H1 (cell line): ENCODE measurements around the gene FBXO39. TPM values are rescaled to one million over a fixed set of nuclear protein-coding genes. Genes with fewer than 3 reads are reported as not detected.
A peak's percentile ranks its signal among the peaks of the same experiment; 100 is the strongest.

ENCODE experiments used
- CTCF ChIA-PET: fragments of 300-600 bp; sonication (Branson Sonifier 250); formaldehyde crosslinking; loops from one replicate; lab custom pipeline; 2021; ENCODE audit not compliant: partially characterized antibody; lab: Charles Lee
- POLR2A ChIA-PET: fragments of 300-600 bp; sonication (Branson Sonifier 250); formaldehyde crosslinking; loops from one replicate; lab custom pipeline; 2021; ENCODE audit warnings: inconsistent platforms; ENCODE audit not compliant: partially characterized antibody; lab: Charles Lee
- DNase-seq, 2 experiments: peaks; one replicate each; pipeline versions ENCODE4 v3.0.0 to v3.0.0-alpha.2; 2010 to 2022; ENCODE audit warnings: low spot score in 2 of 2, low read depth in 1 of 2, mixed read lengths in 1 of 2
- FAIRE-seq: peaks from 2 replicates; lab custom pipeline; 2011; peaks lifted over from hg19 to GRCh38; lab: Jason Lieb, UNC
- H2AFZ ChIP-seq: 2 replicates; pipeline ENCODE4 v1.8.1; 2012; ENCODE audit warnings: low read length, inconsistent platforms
- H2AK5ac ChIP-seq: 2 replicates; pipeline ENCODE4 v1.6.1; 2013; ENCODE audit warnings: low read depth, low read length
- H2BK120ac ChIP-seq: replicated peaks from 2 replicates; pipeline ENCODE3; 2013; ENCODE audit warnings: low read depth, low read length, inconsistent platforms
- H2BK12ac ChIP-seq: 2 replicates; pipeline ENCODE4 v1.6.1; 2013; ENCODE audit warnings: low read depth, low read length
- H2BK15ac ChIP-seq: 2 replicates; pipeline ENCODE4 v1.6.1; 2013; ENCODE audit warnings: low read length
- H2BK20ac ChIP-seq: 2 replicates; pipeline ENCODE4 v1.6.1; 2013; ENCODE audit warnings: low read length
- H2BK5ac ChIP-seq: 2 replicates; pipeline ENCODE4 v1.6.1; 2013; ENCODE audit warnings: low read depth, low read length
- H3K14ac ChIP-seq: 2 replicates; pipeline ENCODE4 v1.6.1; 2013; ENCODE audit warnings: inconsistent platforms; ENCODE audit not compliant: insufficient read length
- H3K18ac ChIP-seq: 2 replicates; pipeline ENCODE4 v1.6.1; 2013; ENCODE audit warnings: low read length; ENCODE audit errors: extremely low read depth
- H3K23ac ChIP-seq: 2 replicates; pipeline ENCODE4 v1.6.1; 2013; ENCODE audit warnings: inconsistent platforms; ENCODE audit not compliant: insufficient read length
- H3K23me2 ChIP-seq: 2 replicates; pipeline ENCODE4 v1.6.1; 2013; ENCODE audit warnings: low read depth, low read length
- H3K27ac ChIP-seq: 2 replicates; pipeline ENCODE4 v1.6.1; 2011; ENCODE audit warnings: low read depth, low read length, inconsistent platforms
- H3K27me3 ChIP-seq, 4 experiments: replicated peaks in 1 of 4; 1 replicate in 1 of 4; 2 replicates in 3 of 4; pipeline versions ENCODE4 v1.6.1 to v1.8.1; 2011 to 2013; ENCODE audit warnings: low read length in 3 of 4, mild to moderate bottlenecking in 3 of 4, inconsistent platforms in 2 of 4, mixed read lengths in 2 of 4, moderate library complexity in 1 of 4; ENCODE audit not compliant: control insufficient read depth in 3 of 4, insufficient read depth in 3 of 4; ENCODE audit errors: extremely low read depth in 1 of 4
- H3K36me3 ChIP-seq, 4 experiments: 2 replicates each; pipeline versions ENCODE4 v1.6.1 to v1.8.1; 2011 to 2013; ENCODE audit warnings: mild to moderate bottlenecking in 4 of 4, low read length in 3 of 4, moderate library complexity in 2 of 4, control low read depth in 1 of 4, inconsistent platforms in 1 of 4; ENCODE audit not compliant: insufficient read depth in 4 of 4, control insufficient read depth in 2 of 4
- H3K4ac ChIP-seq: replicated peaks from 2 replicates; pipeline ENCODE3; 2013; ENCODE audit warnings: low read length, low read depth, mixed read lengths, inconsistent platforms; ENCODE audit not compliant: insufficient read length
- H3K4me1 ChIP-seq, 4 experiments: replicated peaks in 1 of 4; 1 replicate in 1 of 4; 2 replicates in 3 of 4; pipeline versions ENCODE4 v1.6.1 to v1.8.1; 2011 to 2013; ENCODE audit warnings: low read length in 3 of 4, inconsistent platforms in 2 of 4, mixed read lengths in 1 of 4; ENCODE audit not compliant: insufficient read depth in 4 of 4, control insufficient read depth in 3 of 4
- H3K4me2 ChIP-seq, 2 experiments: 2 replicates each; pipeline versions ENCODE4 v1.6.1 to v1.8.1; 2011 to 2013; ENCODE audit warnings: low read depth in 2 of 2, low read length in 2 of 2, control low read depth in 1 of 2, inconsistent platforms in 1 of 2, mild to moderate bottlenecking in 1 of 2; ENCODE audit not compliant: insufficient read depth in 1 of 2
- H3K4me3 ChIP-seq, 4 experiments: fragments of 200-600, 300-600 bp in 1 of 4; sonication (generic), shearing (Covaris generic), sonication (Bioruptor Twin) in 1 of 4; 2 replicates each; pipeline versions ENCODE4 v1.5.1 to v1.8.1; 2011 to 2016; ENCODE audit warnings: low read length in 4 of 4, low read depth in 3 of 4, control low read depth in 2 of 4, inconsistent platforms in 2 of 4, mild to moderate bottlenecking in 2 of 4, mixed read lengths in 1 of 4, moderate library complexity in 1 of 4; ENCODE audit not compliant: insufficient read depth in 2 of 4; ENCODE audit errors: extremely low read depth in 1 of 4
- H3K56ac ChIP-seq: replicated peaks from 2 replicates; pipeline ENCODE3; 2013; ENCODE audit warnings: low read depth, mild to moderate bottlenecking, mixed read lengths, low read length, inconsistent platforms; ENCODE audit not compliant: insufficient read length
- H3K79me1 ChIP-seq: 2 replicates; pipeline ENCODE4 v1.6.1; 2013; ENCODE audit warnings: low read depth, low read length, control low read depth
- H3K79me2 ChIP-seq, 2 experiments: 2 replicates each; pipeline versions ENCODE4 v1.6.1 to v1.8.1; 2012 to 2013; ENCODE audit warnings: low read length in 2 of 2, mild to moderate bottlenecking in 2 of 2, inconsistent platforms in 1 of 2; ENCODE audit not compliant: insufficient read depth in 2 of 2, control insufficient read depth in 1 of 2
- H3K9ac ChIP-seq, 4 experiments: replicated peaks in 1 of 4; 1 replicate in 1 of 4; 2 replicates in 3 of 4; pipeline versions ENCODE4 v1.6.1 to v1.8.1; 2011 to 2013; ENCODE audit warnings: low read depth in 3 of 4, low read length in 3 of 4, control low read depth in 2 of 4, mild to moderate bottlenecking in 2 of 4, moderate library complexity in 2 of 4, inconsistent platforms in 1 of 4; ENCODE audit errors: extremely low read depth in 1 of 4
- H3K9me3 ChIP-seq, 2 experiments: 2 replicates each; pipeline versions ENCODE4 v1.6.1 to v1.8.1; 2012 to 2013; ENCODE audit warnings: mild to moderate bottlenecking in 2 of 2, moderate library complexity in 2 of 2, control low read depth in 1 of 2, inconsistent platforms in 1 of 2, low read depth in 1 of 2, low read length in 1 of 2, mixed read lengths in 1 of 2; ENCODE audit not compliant: insufficient read depth in 2 of 2
- H4K20me1 ChIP-seq, 2 experiments: replicated peaks in 1 of 2; 2 replicates each; pipeline versions ENCODE3 to v1.8.1; 2011 to 2013; ENCODE audit warnings: inconsistent platforms in 2 of 2, low read length in 2 of 2, mild to moderate bottlenecking in 1 of 2; ENCODE audit not compliant: insufficient read depth in 2 of 2, control insufficient read depth in 1 of 2
- H4K5ac ChIP-seq: 2 replicates; pipeline ENCODE4 v1.6.1; 2013; ENCODE audit warnings: low read length, low read depth, mixed read lengths, inconsistent platforms; ENCODE audit not compliant: insufficient read length
- H4K8ac ChIP-seq: 2 replicates; pipeline ENCODE4 v1.8.0; 2013; ENCODE audit warnings: mild to moderate bottlenecking, moderate library complexity, low read length, inconsistent platforms; ENCODE audit not compliant: insufficient read depth; ENCODE audit errors: extremely low read depth
- H4K91ac ChIP-seq: replicated peaks from 2 replicates; pipeline ENCODE3; 2013; ENCODE audit warnings: low read length, mixed read lengths, inconsistent platforms; ENCODE audit not compliant: insufficient read length
- ASH2L ChIP-seq: fragments of 200-600, 300-600 bp; sonication (generic); IDR thresholded peaks from one replicate; pipeline ENCODE4 v1.7.1; 2017; ENCODE audit warnings: low read length
- GTF2F1 ChIP-seq: IDR thresholded peaks from 2 replicates; pipeline ENCODE4 v1.6.1; 2012; ENCODE audit warnings: low read depth, low read length, improper control_type of control experiment, borderline replicate concordance
- HDAC2 ChIP-seq, 2 experiments: fragments of 300-600 bp in 1 of 2; sonication (generic) in 1 of 2; IDR thresholded peaks; 2 replicates each; pipeline ENCODE4 v1.6.1; 2011 to 2012; ENCODE audit warnings: low read depth in 2 of 2, low read length in 2 of 2, mild to moderate bottlenecking in 2 of 2, moderate library complexity in 2 of 2, borderline replicate concordance in 1 of 2, inconsistent platforms in 1 of 2
- KDM4A ChIP-seq: IDR thresholded peaks from one replicate; pipeline ENCODE4 v1.7.1; 2012; ENCODE audit warnings: low read depth, mild to moderate bottlenecking, moderate library complexity, low read length, inconsistent platforms; ENCODE audit not compliant: severe bottlenecking
- MAX ChIP-seq: IDR thresholded peaks from 2 replicates; pipeline ENCODE4 v1.6.1; 2012; ENCODE audit warnings: inconsistent platforms
- SIN3A ChIP-seq, 2 experiments: IDR thresholded peaks in 1 of 2; conservative IDR thresholded peaks in 1 of 2; 2 replicates each; pipeline ENCODE4 v1.6.1; 2011 to 2012; ENCODE audit warnings: low read length in 2 of 2, improper control_type of control experiment in 1 of 2, low read depth in 1 of 2, mild to moderate bottlenecking in 1 of 2
- SIX5 ChIP-seq: IDR thresholded peaks from 2 replicates; pipeline ENCODE4 v1.6.1; 2011; ENCODE audit warnings: mild to moderate bottlenecking, low read depth, low read length
- SP4 ChIP-seq: IDR thresholded peaks from 2 replicates; pipeline ENCODE4 v1.6.1; 2012; ENCODE audit warnings: low read length, inconsistent platforms
- TAF1 ChIP-seq: IDR thresholded peaks from 2 replicates; pipeline ENCODE4 v1.6.1; 2011; ENCODE audit warnings: mild to moderate bottlenecking, low read depth, low read length
- TAF7 ChIP-seq: optimal IDR thresholded peaks from 2 replicates; pipeline ENCODE3; 2011; ENCODE audit warnings: low read depth, mild to moderate bottlenecking, inconsistent platforms, low read length, moderate library complexity, borderline replicate concordance
- TEAD4 ChIP-seq: IDR thresholded peaks from 2 replicates; pipeline ENCODE4 v1.6.1; 2012; ENCODE audit warnings: low read depth, low read length, inconsistent platforms, mixed read lengths
- WGBS, 2 experiments: shearing (Covaris generic) in 1 of 2; methylation state at CpG; one replicate each; pipeline versions ENCODE4 v1.1.6 to v1.1.7; 2013 to 2015; ENCODE audit warnings: low lambda C conversion rate in 2 of 2, mixed read lengths in 2 of 2, inconsistent platforms in 1 of 2, low coverage in 1 of 2, missing lambda C conversion rate in 1 of 2; ENCODE audit not compliant: insufficient replicate concordance in 2 of 2, insufficient coverage in 1 of 2, insufficient read length in 1 of 2; ENCODE audit errors: extremely low coverage in 1 of 2, missing lambda C conversion rate in 1 of 2; 5-methylcytosine and 5-hydroxymethylcytosine counted together
- polyA plus RNA-seq, 7 experiments: library from polyadenylated mRNA; depleted of rRNA in 3 of 7; stranded (reverse) in 5 of 7; unstranded in 2 of 7; fragments of >200 nt in 5 of 7; fragments of 200-250 nt in 2 of 7; gene quantifications; 1 replicate in 5 of 7; 2 replicates in 1 of 7; 4 replicates in 1 of 7; pipeline versions ENCODE4 v1.2.1 to v1.2.3, GENCODE V29; 2011 to 2013; ENCODE audit warnings: missing spikeins in 2 of 7, mixed read lengths in 2 of 7
- total RNA-seq: library from RNA; stranded (reverse); fragmentation: NEBNext Ultra II Directional; extraction: Animal tissue kit (Norgen Biotek cat#: 25700); gene quantifications from 2 replicates; pipeline ENCODE4 v1.2.1, GENCODE V29; 2021
- TF ChIP-seq, protein P1 (sequence below): IDR thresholded peaks from 2 replicates; pipeline ENCODE4 v1.6.1; 2012; ENCODE audit warnings: inconsistent platforms

The FBXO39 gene
- total and polyA plus RNA-seq, 2 of the 8 experiments (the other 6 are each of a cell fraction or from before 2014, with no cell fraction given), result 0.12 to 0.22 TPM

- no peak within 1 kb of the TSS for H4K5ac ChIP-seq
- H3K27me3 ChIP-seq, result peaks cover 0 to 12% (median 5%) of the 10 kb centered on the region in 4 experiments; a peak in 4 of 7 replicates
- no peak within 1 kb of the TSS for H3K4ac ChIP-seq
- peak; percentile 77 for FAIRE-seq
- H3K4me1 ChIP-seq, result peaks cover 0 to 3% (median 0%) of the 10 kb centered on the region in 4 experiments; a peak in 2 of 7 replicates
- H4K8ac ChIP-seq, result no peak within 1 kb of the TSS; the same call in 1 of the 2 replicates
- peak within 1 kb of the TSS; percentile 65 to 85 for H3K4me2 ChIP-seq
- H2AK5ac ChIP-seq, result no peak within 1 kb of the TSS
- no peaks in the 10 kb centered on the region for H3K23me2 ChIP-seq
- H4K20me1 ChIP-seq, result no peaks in the 10 kb centered on the region
- no peak within 1 kb of the TSS for H2BK120ac ChIP-seq
- no peaks in the 10 kb centered on the region for H3K79me2 ChIP-seq
- H3K27ac ChIP-seq, result no peak within 1 kb of the TSS
- H3K79me1 ChIP-seq, result no peaks in the 10 kb centered on the region
- H3K9ac ChIP-seq, result no peak within 1 kb of the TSS; a peak in 1 of 7 replicates
- H3K18ac ChIP-seq, result no peak within 1 kb of the TSS
- H2BK20ac ChIP-seq, result no peak within 1 kb of the TSS
- H2BK5ac ChIP-seq, result no peak within 1 kb of the TSS
- no peak within 1 kb of the TSS for H4K91ac ChIP-seq
- no peaks in the 10 kb centered on the region for H3K9me3 ChIP-seq
- no peak within 1 kb of the TSS for H3K23ac ChIP-seq
- WGBS, 2 experiments, result 10% methylated on average over 30 of the region's 35 CpGs; no CpG with 5 or more reads in 1 of the 2 experiments
- H3K56ac ChIP-seq, result no peak within 1 kb of the TSS
- POLR2A ChIA-PET, result no interaction called here
- H3K4me3 ChIP-seq, result peak within 1 kb of the TSS; percentile 34 to 56 (median 46)
- no peak within 1 kb of the TSS for H3K14ac ChIP-seq
- no peak within 1 kb of the TSS for H2BK15ac ChIP-seq
- DNase-seq, result peak; percentile 54 to 94
- H2BK12ac ChIP-seq, result no peak within 1 kb of the TSS
- H3K36me3 ChIP-seq, result no peaks in the 10 kb centered on the region
- CTCF ChIA-PET, result interaction anchor here (0.9 to 4.1 kb wide), 4 partner anchors 9 to 161 kb away, joined by 3 to 23 read pairs (median 3); no protein-coding TSS in a partner anchor
- no peak within 1 kb of the TSS for H2AFZ ChIP-seq
- TF ChIP-seq GTF2F1 (no peak), HDAC2 (IDR thresholded peaks at IDR 0.05; ENCODE audit: borderline replicate concordance in 1 of 2, low read depth in 2 of 2, low read length in 2 of 2) (no peak), TEAD4 (no peak), SIX5 (no peak), TAF7 (no peak), SIN3A (conservative IDR thresholded peaks at IDR 0.05 in 1 of 2, IDR thresholded peaks at IDR 0.05 in 1 of 2; ENCODE audit: low read depth in 1 of 2, low read length in 2 of 2) (peak; percentile 83 to 98; a peak in 3 of 4 replicates), MAX (peak; percentile 65), ASH2L (no peak), KDM4A (peak; percentile 73), TAF1 (no peak), SP4 (no peak)
- TF ChIP-seq, protein P1, sequence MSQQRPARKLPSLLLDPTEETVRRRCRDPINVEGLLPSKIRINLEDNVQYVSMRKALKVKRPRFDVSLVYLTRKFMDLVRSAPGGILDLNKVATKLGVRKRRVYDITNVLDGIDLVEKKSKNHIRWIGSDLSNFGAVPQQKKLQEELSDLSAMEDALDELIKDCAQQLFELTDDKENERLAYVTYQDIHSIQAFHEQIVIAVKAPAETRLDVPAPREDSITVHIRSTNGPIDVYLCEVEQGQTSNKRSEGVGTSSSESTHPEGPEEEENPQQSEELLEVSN, result peak; percentile 42; the same call in 1 of the 2 replicates
Observed at GRCh38 chr17:6831661-6832263, 55.7 kb downstream of the FBXO39 start, which contains the start of gene TEKT1. TSS of gene TEKT1 (minus strand) at chr17:6831729. CDS start at chr17:6830376, 1,353 bp downstream.
